Activated CD8-positive, alpha-beta T cell treated with anti-CD3 and anti-CD28 coated beads for 36 hours (primary cell): ENCODE results near the gene DDX50. TPM values are rescaled to one million over a fixed set of nuclear protein-coding genes. Genes with fewer than 3 reads are reported as not detected.

Source experiments
- ATAC-seq: fragments of 200-7000 bp; cut with Tn5 transposase; one replicate; pipeline ENCODE4 v1.10.0; 2021; ENCODE audit warnings: mild to moderate bottlenecking, moderate library complexity
- CTCF ChIA-PET: fragments of 350-600 bp; sonication (Branson Sonifier 250); formaldehyde crosslinking; loops from one replicate; lab custom pipeline; 2021; ENCODE audit warnings: antibody characterized with exemption; lab: Charles Lee
- POLR2A ChIA-PET: fragments of 350-600 bp; sonication (Branson Sonifier 250); formaldehyde crosslinking; loops from one replicate; lab custom pipeline; 2021; ENCODE audit warnings: antibody characterized with exemption; lab: Charles Lee
- DNase-seq: peaks from one replicate; pipeline ENCODE4 v3.0.0-alpha.2; 2020
- H3K27ac Mint-ChIP-seq: one replicate; pipeline ENCODE4 v1.8.0; 2021; ENCODE audit warnings: mild to moderate bottlenecking, mixed read lengths
- H3K27me3 Mint-ChIP-seq: one replicate; pipeline ENCODE4 v1.8.0; 2021; ENCODE audit warnings: mixed read lengths
- H3K36me3 Mint-ChIP-seq: one replicate; pipeline ENCODE4 v1.8.0; 2021; ENCODE audit warnings: low read depth, mixed read lengths
- H3K4me1 Mint-ChIP-seq: one replicate; pipeline ENCODE4 v1.8.0; 2021; ENCODE audit warnings: low read depth, mixed read lengths
- H3K4me3 Mint-ChIP-seq: one replicate; pipeline ENCODE4 v1.8.0; 2021; ENCODE audit warnings: mild to moderate bottlenecking, moderate library complexity, mixed read lengths
- H3K9me3 Mint-ChIP-seq: one replicate; pipeline ENCODE4 v1.8.0; 2021; ENCODE audit warnings: mixed read lengths
- intact Hi-C: fragments of 100-400 bp; cut with micrococcal nuclease; formaldehyde crosslinking; loops from one replicate; pipeline ENCODE4 v1.10.0; 2022
- total RNA-seq, 2 experiments: library from RNA; stranded (reverse); gene quantifications; one replicate each; pipeline ENCODE4 v1.2.3, GENCODE V29; 2021
- TF ChIP-seq, protein P1 (sequence below): fragments of 200-600 bp; IDR thresholded peaks from one replicate; pipeline ENCODE4 v1.8.0; 2022; ENCODE audit warnings: antibody characterized with exemption, mild to moderate bottlenecking

DDX50 gene
- total RNA-seq, 2 experiments from 2014 or later, result 102 to 105 TPM

DNA sequence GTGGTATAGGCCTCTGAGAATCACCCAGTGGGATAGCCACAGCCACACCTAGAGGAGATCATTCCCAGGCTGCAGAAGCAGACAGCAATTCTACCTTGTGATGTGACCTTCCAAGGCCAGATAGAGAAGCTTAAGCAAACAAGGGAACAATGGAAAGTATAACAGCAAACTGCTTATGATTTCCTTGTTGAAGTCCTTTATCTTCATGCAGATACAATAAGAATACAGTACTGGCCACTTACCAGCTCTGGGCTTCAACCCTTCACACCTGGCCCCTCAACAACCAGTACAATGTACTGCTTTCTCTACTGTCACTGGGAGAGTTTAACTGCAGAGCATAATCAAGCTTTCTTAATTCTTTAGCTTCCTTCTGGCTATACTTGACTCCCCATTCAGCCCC lies 22.6 kb upstream of the DDX50 start:
- Mint-ChIP-seq H3K36me3 (no peaks in the 10 kb centered on the region), H3K4me1 (no peaks in the 10 kb centered on the region), H3K4me3 (no peak overlapping the region), H3K27me3 (no peaks in the 10 kb centered on the region), H3K9me3 (no peaks in the 10 kb centered on the region), H3K27ac (no peak overlapping the region)
- ChIA-PET POLR2A (interaction anchor here (1.5 kb wide), 1 partner anchor 52 kb away, joined by 4 read pairs; the partner anchor contains the start of gene STOX1), CTCF (interaction anchor here (1.5 kb wide), 1 partner anchor 18 kb away, joined by 3 read pairs; no protein-coding TSS in a partner anchor)
- ATAC-seq (no peak), DNase-seq (no peak)
- intact Hi-C loops, result no loop called here
- TF ChIP-seq, protein P1, sequence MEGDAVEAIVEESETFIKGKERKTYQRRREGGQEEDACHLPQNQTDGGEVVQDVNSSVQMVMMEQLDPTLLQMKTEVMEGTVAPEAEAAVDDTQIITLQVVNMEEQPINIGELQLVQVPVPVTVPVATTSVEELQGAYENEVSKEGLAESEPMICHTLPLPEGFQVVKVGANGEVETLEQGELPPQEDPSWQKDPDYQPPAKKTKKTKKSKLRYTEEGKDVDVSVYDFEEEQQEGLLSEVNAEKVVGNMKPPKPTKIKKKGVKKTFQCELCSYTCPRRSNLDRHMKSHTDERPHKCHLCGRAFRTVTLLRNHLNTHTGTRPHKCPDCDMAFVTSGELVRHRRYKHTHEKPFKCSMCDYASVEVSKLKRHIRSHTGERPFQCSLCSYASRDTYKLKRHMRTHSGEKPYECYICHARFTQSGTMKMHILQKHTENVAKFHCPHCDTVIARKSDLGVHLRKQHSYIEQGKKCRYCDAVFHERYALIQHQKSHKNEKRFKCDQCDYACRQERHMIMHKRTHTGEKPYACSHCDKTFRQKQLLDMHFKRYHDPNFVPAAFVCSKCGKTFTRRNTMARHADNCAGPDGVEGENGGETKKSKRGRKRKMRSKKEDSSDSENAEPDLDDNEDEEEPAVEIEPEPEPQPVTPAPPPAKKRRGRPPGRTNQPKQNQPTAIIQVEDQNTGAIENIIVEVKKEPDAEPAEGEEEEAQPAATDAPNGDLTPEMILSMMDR, result no peak

- ChIA-PET POLR2A (interaction anchor here (1.5 kb wide), 1 partner anchor 53 kb away, joined by 4 read pairs; the partner anchor contains the start of gene STOX1), CTCF (no interaction called here)
- intact Hi-C loops, result no loop called here
- TF ChIP-seq, protein P1, result no peak
- ATAC-seq (no peak), DNase-seq (no peak)
- H3K27ac Mint-ChIP-seq, result no peak overlapping the region
- H3K36me3 Mint-ChIP-seq, result no peaks in the 10 kb centered on the region
- H3K9me3 Mint-ChIP-seq, result no peaks in the 10 kb centered on the region
- H3K4me1 Mint-ChIP-seq, result no peaks in the 10 kb centered on the region
- no peaks in the 10 kb centered on the region for H3K27me3 Mint-ChIP-seq
- H3K4me3 Mint-ChIP-seq, result no peak overlapping the region
These were observed 21.5 kb upstream of the DDX50 start for GRCh38 chr10:68879628-68880027.

GRCh38 chr10:68880181-68880580 lies 20.9 kb upstream of the DDX50 start:
- Mint-ChIP-seq H3K27me3 (no peaks in the 10 kb centered on the region), H3K9me3 (no peaks in the 10 kb centered on the region), H3K27ac (no peak overlapping the region), H3K4me1 (no peaks in the 10 kb centered on the region), H3K4me3 (no peak overlapping the region), H3K36me3 (no peaks in the 10 kb centered on the region)
- TF ChIP-seq, protein P1, result no peak
- intact Hi-C loops, result no loop called here
- ATAC-seq (no peak), DNase-seq (no peak)
- ChIA-PET POLR2A (no interaction called here), CTCF (no interaction called here)

- Mint-ChIP-seq H3K9me3 (no peaks in the 10 kb centered on the region), H3K4me3 (no peak overlapping the region), H3K36me3 (no peaks in the 10 kb centered on the region), H3K27ac (no peak overlapping the region), H3K4me1 (peaks cover 5% of the 10 kb centered on the region), H3K27me3 (no peaks in the 10 kb centered on the region)
- no peak for DNase-seq
- ChIA-PET CTCF (interaction anchor here (1.7 to 2.2 kb wide), 2 partner anchors 68 to 345 kb away, joined by 6 to 8 read pairs; partner anchors contain the start of gene STOX1), POLR2A (no interaction called here)
- intact Hi-C loops, result no loop called here
- ATAC-seq, result no peak
- TF ChIP-seq, protein P1, result no peak
These were observed 6.1 kb upstream of the DDX50 start for GRCh38 chr10:68895041-68895440.

DNA sequence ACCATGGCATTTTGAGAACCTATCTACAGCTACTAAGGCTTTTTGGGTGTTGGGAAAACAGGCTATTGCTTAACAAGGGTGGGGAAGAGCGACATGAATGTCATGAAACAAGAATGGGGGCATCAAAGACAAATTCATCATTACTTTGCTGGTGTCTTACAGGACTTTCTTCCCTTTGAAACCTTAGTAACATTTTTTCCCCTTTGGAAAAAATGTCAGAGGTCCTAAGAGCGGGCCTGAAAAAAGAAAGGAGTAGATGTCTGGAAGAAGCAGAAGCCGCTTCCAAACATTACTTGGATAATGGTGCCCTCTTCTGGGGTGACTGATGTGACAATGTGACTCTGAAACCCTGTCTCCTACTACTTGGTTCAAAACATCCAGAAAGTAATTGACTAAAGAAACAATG lies 3.8 kb upstream of the DDX50 start:
- ChIA-PET CTCF (interaction anchor here (0.6 to 2.3 kb wide), 12 partner anchors 16 to 684 kb away, joined by 3 to 7 read pairs (median 3); partner anchors contain the start of gene STOX1), POLR2A (no interaction called here)
- TF ChIP-seq, protein P1, result peak; percentile 53
- H3K4me3 Mint-ChIP-seq, result no peak overlapping the region
- H3K36me3 Mint-ChIP-seq, result peaks cover 10% of the 10 kb centered on the region
- peaks cover 13% of the 10 kb centered on the region for H3K4me1 Mint-ChIP-seq
- intact Hi-C loops, result no loop called here
- H3K27ac Mint-ChIP-seq, result no peak overlapping the region
- H3K9me3 Mint-ChIP-seq, result no peaks in the 10 kb centered on the region
- H3K27me3 Mint-ChIP-seq, result no peaks in the 10 kb centered on the region
- ATAC-seq (no peak), DNase-seq (peak; percentile 51)
